Hematopoietic multipotent progenitor cell (in vitro differentiated cells): Measurements from ENCODE around the gene RBMS3. TPM values are rescaled to one million over a fixed set of nuclear protein-coding genes. Genes with fewer than 3 reads are reported as not detected.
A peak's percentile ranks its signal among the peaks of the same experiment; 100 is the strongest.
"Not testable (repeated sequence)": the region's sequence is repeated elsewhere in the genome, so short reads cannot be mapped to it uniquely, and the experiment has no call there.

Source experiments
- DNase-seq, 3 donors: peaks; one replicate each; pipeline ENCODE4 v3.0.0-alpha.2; 2011 to 2015; ENCODE audit warnings: low read depth in 2 of 3, low spot score in 2 of 3
- total RNA-seq: library from RNA; depleted of rRNA; stranded (reverse); fragments of >200 nt; gene quantifications from one replicate; pipeline ENCODE4 v1.2.3, GENCODE V29; 2012

RBMS3 gene
- total RNA-seq, 1 donor, result under 0.01 TPM

DNA sequence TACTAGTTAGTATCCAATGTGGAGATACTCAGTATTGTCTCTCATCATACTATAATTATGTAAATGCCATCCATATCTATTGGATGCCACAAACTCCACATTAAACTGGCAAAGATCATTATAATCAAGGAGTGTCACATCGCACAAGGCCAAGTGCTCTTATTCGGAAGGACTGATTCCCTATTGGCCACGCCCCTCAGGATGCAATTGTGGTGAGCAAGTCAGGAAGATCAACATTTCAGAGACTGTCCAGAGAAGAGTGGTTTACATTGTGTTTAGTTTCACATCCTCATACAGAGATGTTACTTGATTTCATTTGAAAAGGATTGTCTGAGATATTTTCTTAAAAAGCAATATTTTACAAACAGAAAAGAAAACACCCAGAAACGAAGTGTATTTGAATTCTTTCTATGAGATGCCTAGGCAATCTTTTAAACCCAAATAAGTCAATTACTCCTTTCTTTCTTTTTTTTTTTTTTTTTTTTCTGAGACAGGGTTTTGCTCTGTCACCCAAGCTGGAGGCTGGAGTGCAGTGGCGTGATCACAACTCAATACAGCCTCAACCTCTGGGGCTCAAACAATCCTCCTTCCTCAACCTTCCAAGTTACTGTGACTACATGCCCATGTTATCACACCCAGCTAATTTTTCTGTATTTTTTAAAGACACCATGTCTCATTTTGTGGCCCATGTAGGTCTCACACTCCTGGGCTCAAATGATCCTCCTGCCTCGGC lies 369.1 kb downstream of the RBMS3 start:
- DNase-seq, result no peak

- no peak for DNase-seq
These were observed 372.8 kb downstream of the RBMS3 start for GRCh38 chr3:29653680-29654079.

DNA sequence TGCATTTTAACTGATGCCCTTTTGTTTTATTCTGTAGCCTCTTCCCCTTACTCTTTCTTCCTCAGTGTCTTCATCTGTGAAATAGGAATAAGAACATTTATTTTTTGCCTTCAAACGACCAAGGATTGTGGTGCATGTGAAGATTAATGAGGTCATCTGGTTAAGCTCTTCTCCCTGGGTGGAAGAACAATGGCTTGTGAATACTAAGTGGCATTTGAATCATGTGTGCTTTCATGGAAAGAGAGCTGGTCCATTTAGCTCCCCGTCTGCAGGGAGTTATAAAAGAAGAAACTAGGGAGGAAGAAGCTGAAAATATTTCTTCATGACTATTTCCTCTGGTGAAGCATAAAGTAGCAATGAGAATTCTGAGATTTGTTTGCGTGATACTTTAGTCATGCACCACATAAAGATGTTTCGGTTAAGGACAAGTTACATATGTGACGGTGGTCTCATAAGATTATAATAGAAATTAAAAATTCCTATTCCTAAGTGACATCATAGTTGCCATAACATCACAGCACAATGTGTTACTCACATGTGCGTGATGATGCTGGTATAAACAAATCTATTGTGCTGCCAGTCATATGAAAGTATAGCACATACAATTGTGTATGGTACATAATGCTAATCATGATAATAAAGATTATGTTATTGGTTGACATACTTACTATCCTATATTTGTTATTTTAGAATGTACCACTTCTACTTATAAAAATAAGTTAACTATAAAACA lies 374.3 kb downstream of the RBMS3 start:
- no peak for DNase-seq

DNA sequence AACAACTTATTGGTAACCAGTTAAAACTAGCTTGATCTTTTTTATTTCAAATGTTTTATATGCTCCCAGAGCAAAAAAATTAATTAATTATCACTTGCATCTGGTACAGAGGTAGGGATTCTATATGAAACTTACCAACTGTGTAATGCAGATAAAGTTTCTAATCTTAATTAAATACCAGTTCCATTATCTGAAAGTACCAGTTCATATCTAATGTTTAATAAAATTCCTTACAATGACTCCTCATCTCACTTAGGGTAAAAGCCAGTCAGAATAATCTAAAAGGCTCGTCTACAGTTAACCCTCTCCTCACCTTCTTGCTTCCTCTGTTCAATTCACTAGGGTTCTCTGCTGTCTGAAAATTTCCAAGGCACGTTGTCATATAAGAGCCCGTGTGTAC lies 384.8 kb downstream of the RBMS3 start:
- DNase-seq, result no peak

- no peak for DNase-seq
These were observed 387.4 kb downstream of the RBMS3 start for GRCh38 chr3:29668233-29668632.

GRCh38 chr3:29668728-29669127 lies 387.9 kb downstream of the RBMS3 start:
- DNase-seq, result no peak

GRCh38 chr3:29670476-29670875 lies 389.6 kb downstream of the RBMS3 start:
- DNase-seq, result not testable (repeated sequence)

GRCh38 chr3:29677421-29677820 lies 396.6 kb downstream of the RBMS3 start:
- DNase-seq, result no peak

DNA sequence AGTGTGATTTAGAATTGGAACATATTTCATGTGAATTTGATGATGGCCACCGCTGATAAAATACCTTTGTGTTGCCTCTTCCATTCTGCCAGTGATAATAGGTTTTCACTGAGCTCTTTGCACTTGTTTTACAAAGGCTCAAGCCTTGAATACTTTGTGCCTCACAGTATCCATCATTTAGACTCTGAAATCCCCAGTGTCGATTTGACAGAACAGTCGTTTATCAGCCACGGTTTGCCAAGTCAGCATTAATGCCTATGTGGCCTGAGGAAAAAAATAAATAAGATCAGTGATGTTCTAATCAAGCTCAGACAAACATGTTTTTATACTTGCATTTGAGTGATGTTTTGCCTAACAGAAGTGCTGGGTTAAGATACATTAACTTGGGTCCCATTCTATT lies 399.1 kb downstream of the RBMS3 start:
- DNase-seq, result no peak

GRCh38 chr3:29683018-29683993 lies 402.4 kb downstream of the RBMS3 start:
- peak in 2 of 3 donors; percentile 4 to 9 for DNase-seq

- no peak for DNase-seq
These were observed 406.2 kb downstream of the RBMS3 start for GRCh38 chr3:29686889-29687592.

GRCh38 chr3:29690686-29691353 lies 409.9 kb downstream of the RBMS3 start:
- DNase-seq, result no peak

DNA sequence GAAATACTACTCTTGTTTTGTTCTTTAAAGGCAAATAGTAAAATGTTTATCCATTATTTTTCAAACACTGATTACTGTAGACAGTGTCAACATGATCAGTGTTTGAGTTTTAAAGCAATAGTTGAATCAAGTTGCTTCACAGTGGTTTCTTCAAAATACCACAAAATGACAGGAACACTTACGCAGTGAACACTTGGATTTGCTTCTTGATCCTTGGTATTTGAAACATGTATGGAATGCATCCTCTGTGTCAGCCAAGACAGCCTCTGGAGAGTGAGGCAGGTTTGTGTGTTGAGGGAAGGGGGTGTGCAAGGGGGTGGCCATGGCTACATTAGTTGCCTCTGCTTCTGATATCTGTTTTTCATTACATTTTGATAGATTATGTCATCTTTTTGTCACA lies 413.0 kb downstream of the RBMS3 start:
- no peak for DNase-seq

GRCh38 chr3:29694331-29694730 lies 413.5 kb downstream of the RBMS3 start:
- DNase-seq, result no peak

DNA sequence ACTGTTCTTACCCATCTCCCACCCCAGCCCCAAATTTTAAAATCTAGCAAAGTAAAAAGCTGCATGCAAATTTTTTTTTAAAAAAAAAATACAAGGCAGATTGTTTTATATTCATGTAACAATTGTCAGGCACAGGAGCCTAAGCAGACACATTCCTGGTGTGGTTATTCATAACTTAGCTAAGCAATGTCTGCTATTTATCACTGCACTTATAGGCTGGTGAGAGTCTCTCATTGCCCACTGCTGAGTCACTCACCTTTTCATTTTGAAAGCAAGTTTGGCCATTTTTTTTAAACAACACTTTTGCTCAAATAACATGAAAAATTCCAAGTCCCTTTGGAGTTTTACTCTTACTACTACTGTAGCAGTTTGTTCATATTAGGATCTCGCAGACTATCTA lies 413.9 kb downstream of the RBMS3 start:
- DNase-seq, result no peak

DNA sequence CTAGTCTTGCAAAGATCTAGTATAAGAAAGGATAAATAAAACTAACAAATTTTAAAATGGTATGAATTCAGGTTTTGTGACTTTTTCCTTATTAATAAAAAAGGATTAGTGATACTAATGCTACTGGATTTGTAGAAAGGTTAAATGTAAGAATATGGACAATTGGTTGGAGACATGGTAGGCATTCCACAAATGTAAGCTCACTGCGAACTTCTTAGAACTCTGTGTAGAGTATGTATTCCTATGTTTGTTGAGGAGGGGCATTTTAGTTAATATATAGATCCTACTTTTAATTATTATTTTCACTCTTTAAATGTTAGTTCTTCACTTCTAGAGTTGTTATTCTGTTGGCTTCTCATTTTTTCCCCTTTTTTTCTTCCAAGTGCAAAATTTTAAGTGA lies 414.3 kb downstream of the RBMS3 start:
- no peak for DNase-seq

- no peak for DNase-seq
These were observed 414.9 kb downstream of the RBMS3 start for GRCh38 chr3:29695643-29696198.

GRCh38 chr3:29696311-29696710 lies 415.4 kb downstream of the RBMS3 start:
- no peak for DNase-seq

GRCh38 chr3:29697989-29698388 lies 417.1 kb downstream of the RBMS3 start:
- no peak for DNase-seq

DNA sequence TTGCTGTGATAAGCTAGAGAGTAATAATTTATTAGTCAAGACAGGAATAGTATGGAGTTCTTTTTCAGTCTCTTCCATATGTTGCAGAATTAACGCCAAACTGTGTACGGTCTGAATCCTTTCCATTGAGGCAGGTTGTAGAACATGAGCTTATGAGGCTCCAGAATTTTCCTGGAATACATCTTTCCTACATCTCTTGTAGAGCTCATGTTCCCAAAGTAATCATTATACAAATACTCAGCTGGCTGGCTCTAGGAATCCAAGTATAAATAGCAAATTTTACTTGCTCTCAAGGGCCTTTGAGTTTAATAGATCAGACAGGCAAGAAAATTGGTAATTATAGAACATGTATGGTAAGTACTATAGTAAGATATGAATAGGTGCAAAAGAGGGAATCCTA lies 419.4 kb downstream of the RBMS3 start:
- DNase-seq, result no peak
